ENCODE measurements around the gene KLF8.

The KLF8 gene

GRCh38 chrX:56233100-56233499 is 944 bp downstream of the KLF8 start:
- peak overlapping the region; percentile 54 for H3K4me3 ChIP-seq (ENCODE audit: insufficient read depth, low read depth, low read length)
- H3K27ac ChIP-seq (ENCODE audit: insufficient read depth, low read depth, low read length, poor library complexity, severe bottlenecking): no peak overlapping the region
- H3K36me3 ChIP-seq (ENCODE audit: control insufficient read depth, insufficient read depth, low read length): no peaks in the 10 kb centered on the region
- H3K9me3 ChIP-seq (ENCODE audit: control insufficient read depth, low read length): no peaks in the 10 kb centered on the region
- H3K27me3 ChIP-seq (ENCODE audit: control insufficient read depth, insufficient read depth, low read length, poor library complexity, severe bottlenecking): no peaks in the 10 kb centered on the region
- H3K4me1 ChIP-seq (ENCODE audit: control insufficient read depth, insufficient read depth, low read length): no peaks in the 10 kb centered on the region
- 0% methylated on average over 10 to 15 of the region's 17 CpGs for WGBS, 2 experiments

- Histone ChIP-seq H3K27ac (ENCODE audit: insufficient read depth, low read depth, low read length, poor library complexity, severe bottlenecking) (no peak overlapping the region), H3K4me3 (ENCODE audit: insufficient read depth, low read depth, low read length) (peak overlapping the region; percentile 54)
Observed at GRCh38 chrX:56233682-56234081, 1.5 kb downstream of the KLF8 start.

GRCh38 chrX:56248492-56248891 is 16.3 kb downstream of the KLF8 start:
- Histone ChIP-seq H3K27ac (ENCODE audit: insufficient read depth, low read depth, low read length, poor library complexity, severe bottlenecking) (no peak overlapping the region), H3K36me3 (ENCODE audit: control insufficient read depth, insufficient read depth, low read length) (no peaks in the 10 kb centered on the region), H3K9me3 (ENCODE audit: control insufficient read depth, low read length) (no peaks in the 10 kb centered on the region), H3K27me3 (ENCODE audit: control insufficient read depth, insufficient read depth, low read length, poor library complexity, severe bottlenecking) (no peaks in the 10 kb centered on the region), H3K4me1 (ENCODE audit: control insufficient read depth, insufficient read depth, low read length) (no peaks in the 10 kb centered on the region), H3K4me3 (ENCODE audit: insufficient read depth, low read depth, low read length) (no peak overlapping the region)
- 0 to 19% methylated on average over 2 to 5 of the region's 5 CpGs for WGBS, 2 experiments

More at GRCh38 chrX:56233682-56234081, 1.5 kb downstream of the KLF8 start:
- Histone ChIP-seq H3K9me3 (ENCODE audit: control insufficient read depth, low read length) (no peaks in the 10 kb centered on the region), H3K4me1 (ENCODE audit: control insufficient read depth, insufficient read depth, low read length) (no peaks in the 10 kb centered on the region), H3K27me3 (ENCODE audit: control insufficient read depth, insufficient read depth, low read length, poor library complexity, severe bottlenecking) (no peaks in the 10 kb centered on the region), H3K36me3 (ENCODE audit: control insufficient read depth, insufficient read depth, low read length) (no peaks in the 10 kb centered on the region)
- WGBS, 2 experiments: 0 to 1% methylated on average over 7 to 8 of the region's 8 CpGs

- H3K9me3 ChIP-seq (ENCODE audit: control insufficient read depth, low read length): no peaks in the 10 kb centered on the region
- no peaks in the 10 kb centered on the region for H3K27me3 ChIP-seq (ENCODE audit: control insufficient read depth, insufficient read depth, low read length, poor library complexity, severe bottlenecking)
- no peak overlapping the region for H3K27ac ChIP-seq (ENCODE audit: insufficient read depth, low read depth, low read length, poor library complexity, severe bottlenecking)
- H3K4me3 ChIP-seq (ENCODE audit: insufficient read depth, low read depth, low read length): no peak overlapping the region
- H3K4me1 ChIP-seq (ENCODE audit: control insufficient read depth, insufficient read depth, low read length): no peaks in the 10 kb centered on the region
- no peaks in the 10 kb centered on the region for H3K36me3 ChIP-seq (ENCODE audit: control insufficient read depth, insufficient read depth, low read length)
- WGBS, 2 experiments: 94 to 96% methylated on average over 10 of the region's 10 CpGs
Observed at GRCh38 chrX:56253832-56254703, 21.9 kb downstream of the KLF8 start.

- H3K27me3 ChIP-seq (ENCODE audit: control insufficient read depth, insufficient read depth, low read length, poor library complexity, severe bottlenecking): no peaks in the 10 kb centered on the region
- WGBS, 2 experiments: 89 to 90% methylated on average over 1 of the region's 1 CpG
- no peaks in the 10 kb centered on the region for H3K9me3 ChIP-seq (ENCODE audit: control insufficient read depth, low read length)
- no peak overlapping the region for H3K27ac ChIP-seq (ENCODE audit: insufficient read depth, low read depth, low read length, poor library complexity, severe bottlenecking)
- no peaks in the 10 kb centered on the region for H3K36me3 ChIP-seq (ENCODE audit: control insufficient read depth, insufficient read depth, low read length)
- H3K4me1 ChIP-seq (ENCODE audit: control insufficient read depth, insufficient read depth, low read length): no peaks in the 10 kb centered on the region
- H3K4me3 ChIP-seq (ENCODE audit: insufficient read depth, low read depth, low read length): no peak overlapping the region
Observed at GRCh38 chrX:56268888-56269287, 36.7 kb downstream of the KLF8 start.

GRCh38 chrX:56278692-56279091 is 46.5 kb downstream of the KLF8 start:
- no peaks in the 10 kb centered on the region for H3K36me3 ChIP-seq (ENCODE audit: control insufficient read depth, insufficient read depth, low read length)

GRCh38 chrX:56279863-56280262 is 47.7 kb downstream of the KLF8 start:
- H3K4me3 ChIP-seq (ENCODE audit: insufficient read depth, low read depth, low read length): no peak overlapping the region
- H3K27ac ChIP-seq (ENCODE audit: insufficient read depth, low read depth, low read length, poor library complexity, severe bottlenecking): no peak overlapping the region
- H3K4me1 ChIP-seq (ENCODE audit: control insufficient read depth, insufficient read depth, low read length): no peaks in the 10 kb centered on the region
- H3K27me3 ChIP-seq (ENCODE audit: control insufficient read depth, insufficient read depth, low read length, poor library complexity, severe bottlenecking): no peaks in the 10 kb centered on the region
- 93 to 95% methylated on average over 2 of the region's 2 CpGs for WGBS, 2 experiments
- no peaks in the 10 kb centered on the region for H3K36me3 ChIP-seq (ENCODE audit: control insufficient read depth, insufficient read depth, low read length)
- no peaks in the 10 kb centered on the region for H3K9me3 ChIP-seq (ENCODE audit: control insufficient read depth, low read length)

More at GRCh38 chrX:56278692-56279091, 46.5 kb downstream of the KLF8 start:
- Histone ChIP-seq H3K4me1 (ENCODE audit: control insufficient read depth, insufficient read depth, low read length) (no peaks in the 10 kb centered on the region), H3K4me3 (ENCODE audit: insufficient read depth, low read depth, low read length) (no peak overlapping the region), H3K9me3 (ENCODE audit: control insufficient read depth, low read length) (no peaks in the 10 kb centered on the region), H3K27me3 (ENCODE audit: control insufficient read depth, insufficient read depth, low read length, poor library complexity, severe bottlenecking) (no peaks in the 10 kb centered on the region), H3K27ac (ENCODE audit: insufficient read depth, low read depth, low read length, poor library complexity, severe bottlenecking) (no peak overlapping the region)
- 100% methylated on average over 1 of the region's 1 CpG for WGBS, 2 experiments

- no peaks in the 10 kb centered on the region for H3K4me1 ChIP-seq (ENCODE audit: control insufficient read depth, insufficient read depth, low read length)
- H3K27ac ChIP-seq (ENCODE audit: insufficient read depth, low read depth, low read length, poor library complexity, severe bottlenecking): no peak overlapping the region
- no peak overlapping the region for H3K4me3 ChIP-seq (ENCODE audit: insufficient read depth, low read depth, low read length)
- no peaks in the 10 kb centered on the region for H3K36me3 ChIP-seq (ENCODE audit: control insufficient read depth, insufficient read depth, low read length)
- H3K9me3 ChIP-seq (ENCODE audit: control insufficient read depth, low read length): no peaks in the 10 kb centered on the region
- no peaks in the 10 kb centered on the region for H3K27me3 ChIP-seq (ENCODE audit: control insufficient read depth, insufficient read depth, low read length, poor library complexity, severe bottlenecking)
Observed at GRCh38 chrX:56281789-56282188, 49.6 kb downstream of the KLF8 start.

GRCh38 chrX:56284269-56284668 is 52.1 kb downstream of the KLF8 start:
- 97 to 98% methylated on average over 13 of the region's 13 CpGs for WGBS, 2 experiments
- H3K4me1 ChIP-seq (ENCODE audit: control insufficient read depth, insufficient read depth, low read length): no peaks in the 10 kb centered on the region

GRCh38 chrX:56288608-56289007 is 56.5 kb downstream of the KLF8 start:
- Histone ChIP-seq H3K9me3 (ENCODE audit: control insufficient read depth, low read length) (no peaks in the 10 kb centered on the region), H3K4me1 (ENCODE audit: control insufficient read depth, insufficient read depth, low read length) (no peaks in the 10 kb centered on the region), H3K4me3 (ENCODE audit: insufficient read depth, low read depth, low read length) (no peak overlapping the region), H3K27ac (ENCODE audit: insufficient read depth, low read depth, low read length, poor library complexity, severe bottlenecking) (no peak overlapping the region), H3K27me3 (ENCODE audit: control insufficient read depth, insufficient read depth, low read length, poor library complexity, severe bottlenecking) (no peaks in the 10 kb centered on the region), H3K36me3 (ENCODE audit: control insufficient read depth, insufficient read depth, low read length) (no peaks in the 10 kb centered on the region)
- 80 to 83% methylated on average over 1 to 2 of the region's 2 CpGs for WGBS, 2 experiments

More at GRCh38 chrX:56284269-56284668, 52.1 kb downstream of the KLF8 start:
- H3K4me3 ChIP-seq (ENCODE audit: insufficient read depth, low read depth, low read length): no peak overlapping the region
- H3K36me3 ChIP-seq (ENCODE audit: control insufficient read depth, insufficient read depth, low read length): no peaks in the 10 kb centered on the region
- no peaks in the 10 kb centered on the region for H3K27me3 ChIP-seq (ENCODE audit: control insufficient read depth, insufficient read depth, low read length, poor library complexity, severe bottlenecking)
- H3K27ac ChIP-seq (ENCODE audit: insufficient read depth, low read depth, low read length, poor library complexity, severe bottlenecking): no peak overlapping the region
- no peaks in the 10 kb centered on the region for H3K9me3 ChIP-seq (ENCODE audit: control insufficient read depth, low read length)

Data from ectodermal cell (in vitro differentiated cells).